ENCODE measurements around the gene VWA5B2. TPM values are rescaled to one million over a fixed set of nuclear protein-coding genes. Genes with fewer than 3 reads are reported as not detected.

VWA5B2 gene
- total RNA-seq, 1 experiment from 2014 or later: 10.6 TPM

DNA sequence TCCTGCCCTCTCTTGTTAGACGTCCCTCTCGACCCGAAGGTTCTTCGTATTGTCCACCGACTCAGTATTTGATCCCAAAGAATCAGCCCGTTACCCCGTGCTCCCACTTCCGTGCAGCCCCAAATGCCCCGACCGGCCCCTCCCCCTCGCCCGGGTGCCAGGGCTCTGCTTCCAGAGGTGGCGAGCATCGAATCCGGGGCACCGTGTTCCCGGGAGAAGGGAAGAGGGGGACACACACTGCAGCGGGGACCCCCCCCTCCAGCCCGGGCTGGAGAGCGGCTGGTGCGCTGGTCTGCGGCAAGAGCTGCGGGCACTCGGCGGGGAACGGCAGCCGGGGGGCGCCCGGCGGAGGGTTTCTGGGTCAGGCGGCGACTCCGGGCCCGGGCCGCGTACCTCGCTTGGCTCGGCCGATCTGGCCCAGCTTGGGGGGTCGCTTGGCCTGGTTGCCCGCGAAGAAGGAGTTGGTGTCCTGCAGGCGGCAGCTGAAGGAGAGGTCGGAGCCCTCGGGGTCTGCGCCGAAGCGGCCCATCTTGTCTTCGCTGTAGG, 31.4 kb downstream of the VWA5B2 start:
- peak overlapping the region; percentile 45 for H3K9ac ChIP-seq (ENCODE audit: low read length)
- H3K79me2 ChIP-seq (ENCODE audit: insufficient read depth, low read length): no peaks in the 10 kb centered on the region
- BruUV-seq (replicated peaks): no TSS peak
- no peaks in the 10 kb centered on the region for H4K20me1 ChIP-seq (ENCODE audit: insufficient read depth)
- H3K9me3 ChIP-seq (ENCODE audit: control insufficient read depth in 1 of 2, insufficient read depth in 1 of 2, low read depth in 1 of 2, low read length in 2 of 2): no peaks in the 10 kb centered on the region
- POLR2A ChIA-PET: interaction anchor here (0.6 kb wide), 1 partner anchor 86 kb away, joined by 3 read pairs; no protein-coding TSS in a partner anchor
- RAD21 ChIA-PET (ENCODE audit: low non-redundant PET in 1 of 2, low total read pairs in 2 of 2, uncharacterized antibody in 2 of 2, unreplicated experiment in 2 of 2): no interaction called here
- CTCF ChIA-PET: interaction anchor here (0.7 to 1.4 kb wide), 3 partner anchors 29 to 376 kb away, joined by 3 to 7 read pairs (median 3); partner anchors contain the start of gene PARL
- TF ChIP-seq CEBPB (IDR thresholded peaks at IDR 0.05; ENCODE audit: low read depth) (no peak), ZFX (IDR thresholded peaks at IDR 0.05) (peak; percentile 11; the same call in 1 of the 2 replicates)
- DNase-seq (ENCODE audit: low read depth, low spot score) (no peak), ATAC-seq (no peak; the same call in 1 of the 2 replicates)
- H2AFZ ChIP-seq (ENCODE audit: low read depth, low read length, poor library complexity, severe bottlenecking): no peak overlapping the region
- peak overlapping the region; percentile 32 to 63 for H3K4me3 ChIP-seq (replicated peaks in 1 of 2; ENCODE audit: low read depth in 1 of 2, low read length in 2 of 2)
- H3K9me2 ChIP-seq (ENCODE audit: insufficient read depth): no peaks in the 10 kb centered on the region
- H3K36me3 ChIP-seq (ENCODE audit: control insufficient read depth in 1 of 2, insufficient read depth in 2 of 2, low read length in 2 of 2): no peaks in the 10 kb centered on the region; a peak in 1 of 4 replicates
- peak overlapping the region; percentile 73 for H3K4me2 ChIP-seq (ENCODE audit: low read length)
- intact Hi-C loops (cut with micrococcal nuclease): no loop called here
- no peaks in the 10 kb centered on the region for H3K27me3 ChIP-seq (ENCODE audit: insufficient read depth, low read length)
- no peak overlapping the region; the same call in 1 of the 2 replicates for H3K27ac ChIP-seq (ENCODE audit: low read depth, low read length)
- peaks cover 3 to 24% of the 10 kb centered on the region in 2 experiments; a peak in 3 of 4 replicates for H3K4me1 ChIP-seq (ENCODE audit: control insufficient read depth in 1 of 2, insufficient read depth in 2 of 2, low read length in 2 of 2)

DNA sequence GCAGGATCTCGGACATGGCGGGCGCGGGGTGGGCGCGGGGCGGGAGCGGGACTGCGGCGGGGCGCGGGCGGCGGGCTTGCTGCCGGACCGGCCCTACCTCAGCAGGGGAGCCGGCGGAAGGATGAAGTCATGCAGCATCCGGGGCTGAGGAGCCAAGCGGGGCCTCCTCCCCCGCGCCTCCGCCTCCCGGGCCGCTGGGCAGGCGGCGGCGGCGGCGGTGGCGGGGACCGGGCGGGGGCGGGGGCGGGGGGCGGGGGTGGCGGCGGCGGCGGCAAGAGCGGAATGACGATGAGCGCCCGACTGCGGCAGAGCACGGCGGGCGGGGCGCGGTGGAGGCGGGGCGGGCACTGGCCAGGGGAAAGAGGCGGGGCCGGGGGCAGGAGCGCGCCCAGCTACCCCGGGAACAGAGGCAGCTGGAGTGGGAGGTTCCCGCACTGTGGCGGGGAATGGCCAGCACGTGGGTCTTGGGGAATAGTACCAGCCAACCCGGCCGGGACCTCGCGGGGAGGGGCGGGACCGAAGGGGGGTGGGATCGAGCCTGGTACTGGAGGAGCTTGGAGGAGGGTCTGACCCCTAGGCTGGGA, 32.0 kb downstream of the VWA5B2 start, which contains the start of gene CAMK2N2:
CAMK2N2 (minus strand) TSS at position 284 of the 584 bp plus-strand sequence; CDS start at position 16, 268 bp downstream.
- intact Hi-C loops (cut with micrococcal nuclease): no loop called here
- H2AFZ ChIP-seq (ENCODE audit: low read depth, low read length, poor library complexity, severe bottlenecking): peak within 1 kb of the TSS; percentile 54
- no peak for TF ChIP-seq CEBPB (IDR thresholded peaks at IDR 0.05; ENCODE audit: low read depth)
- no peak; the same call in 1 of the 2 replicates for TF ChIP-seq SP1 (IDR thresholded peaks at IDR 0.05; ENCODE audit: low read depth)
- no peak for TF ChIP-seq ZFX (IDR thresholded peaks at IDR 0.05)
- TF ChIP-seq TCF7L2 (IDR thresholded peaks at IDR 0.05; ENCODE audit: borderline replicate concordance, extremely low read depth, insufficient read depth, insufficient read length): no peak
- no peak for TF ChIP-seq POLR2AphosphoS5 (IDR thresholded peaks at IDR 0.05; ENCODE audit: low read depth, low read length)
- no peak for TF ChIP-seq POLR2A (IDR thresholded peaks at IDR 0.05; ENCODE audit: borderline replicate concordance, extremely low read depth, insufficient read depth, insufficient read length)
- no peak for TF ChIP-seq EZH2phosphoT487 (IDR thresholded peaks at IDR 0.05; ENCODE audit: borderline replicate concordance)
- TF ChIP-seq ZNF274 (IDR thresholded peaks at IDR 0.05; ENCODE audit: low read depth, low read length): no peak
- TF ChIP-seq YY1 (IDR thresholded peaks at IDR 0.05; ENCODE audit: extremely low read depth, insufficient replicate concordance, low read depth, low read length): no peak
- 0 out of 2 replicates have a peak, but pooled peaks have one; percentile 17 for TF ChIP-seq EGR1 (IDR thresholded peaks at IDR 0.05; ENCODE audit: low read depth)
- TF ChIP-seq, protein P1, sequence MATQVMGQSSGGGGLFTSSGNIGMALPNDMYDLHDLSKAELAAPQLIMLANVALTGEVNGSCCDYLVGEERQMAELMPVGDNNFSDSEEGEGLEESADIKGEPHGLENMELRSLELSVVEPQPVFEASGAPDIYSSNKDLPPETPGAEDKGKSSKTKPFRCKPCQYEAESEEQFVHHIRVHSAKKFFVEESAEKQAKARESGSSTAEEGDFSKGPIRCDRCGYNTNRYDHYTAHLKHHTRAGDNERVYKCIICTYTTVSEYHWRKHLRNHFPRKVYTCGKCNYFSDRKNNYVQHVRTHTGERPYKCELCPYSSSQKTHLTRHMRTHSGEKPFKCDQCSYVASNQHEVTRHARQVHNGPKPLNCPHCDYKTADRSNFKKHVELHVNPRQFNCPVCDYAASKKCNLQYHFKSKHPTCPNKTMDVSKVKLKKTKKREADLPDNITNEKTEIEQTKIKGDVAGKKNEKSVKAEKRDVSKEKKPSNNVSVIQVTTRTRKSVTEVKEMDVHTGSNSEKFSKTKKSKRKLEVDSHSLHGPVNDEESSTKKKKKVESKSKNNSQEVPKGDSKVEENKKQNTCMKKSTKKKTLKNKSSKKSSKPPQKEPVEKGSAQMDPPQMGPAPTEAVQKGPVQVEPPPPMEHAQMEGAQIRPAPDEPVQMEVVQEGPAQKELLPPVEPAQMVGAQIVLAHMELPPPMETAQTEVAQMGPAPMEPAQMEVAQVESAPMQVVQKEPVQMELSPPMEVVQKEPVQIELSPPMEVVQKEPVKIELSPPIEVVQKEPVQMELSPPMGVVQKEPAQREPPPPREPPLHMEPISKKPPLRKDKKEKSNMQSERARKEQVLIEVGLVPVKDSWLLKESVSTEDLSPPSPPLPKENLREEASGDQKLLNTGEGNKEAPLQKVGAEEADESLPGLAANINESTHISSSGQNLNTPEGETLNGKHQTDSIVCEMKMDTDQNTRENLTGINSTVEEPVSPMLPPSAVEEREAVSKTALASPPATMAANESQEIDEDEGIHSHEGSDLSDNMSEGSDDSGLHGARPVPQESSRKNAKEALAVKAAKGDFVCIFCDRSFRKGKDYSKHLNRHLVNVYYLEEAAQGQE (IDR thresholded peaks at IDR 0.05; ENCODE audit: low read depth): no peak
- TF ChIP-seq EZH2 (IDR thresholded peaks at IDR 0.05): no peak
- no peak for TF ChIP-seq RAD21 (IDR thresholded peaks at IDR 0.05; ENCODE audit: low read depth)
- TF ChIP-seq, protein P2, sequence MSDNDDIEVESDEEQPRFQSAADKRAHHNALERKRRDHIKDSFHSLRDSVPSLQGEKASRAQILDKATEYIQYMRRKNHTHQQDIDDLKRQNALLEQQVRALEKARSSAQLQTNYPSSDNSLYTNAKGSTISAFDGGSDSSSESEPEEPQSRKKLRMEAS (IDR thresholded peaks at IDR 0.05): peak; percentile 74

More for the DNA sequence above, 32.0 kb downstream of the VWA5B2 start, which contains the start of gene CAMK2N2:
- ATAC-seq: peak; percentile 92
- Histone ChIP-seq H3K4me1 (ENCODE audit: control insufficient read depth in 1 of 2, insufficient read depth in 2 of 2, low read length in 2 of 2) (peaks cover 3 to 24% of the 10 kb centered on the region in 2 experiments; a peak in 3 of 4 replicates), H3K27me3 (ENCODE audit: insufficient read depth, low read length) (no peaks in the 10 kb centered on the region), H3K79me2 (ENCODE audit: insufficient read depth, low read length) (no peaks in the 10 kb centered on the region), H3K36me3 (ENCODE audit: control insufficient read depth in 1 of 2, insufficient read depth in 2 of 2, low read length in 2 of 2) (no peaks in the 10 kb centered on the region; a peak in 1 of 4 replicates), H3K4me3 (replicated peaks in 1 of 2; ENCODE audit: low read depth in 1 of 2, low read length in 2 of 2) (peak within 1 kb of the TSS; percentile 50 to 63), H4K20me1 (ENCODE audit: insufficient read depth) (no peaks in the 10 kb centered on the region), H3K9me3 (ENCODE audit: control insufficient read depth in 1 of 2, insufficient read depth in 1 of 2, low read depth in 1 of 2, low read length in 2 of 2) (no peaks in the 10 kb centered on the region), H3K9ac (ENCODE audit: low read length) (peak within 1 kb of the TSS; percentile 62), H3K4me2 (ENCODE audit: low read length) (peak within 1 kb of the TSS; percentile 92), H3K9me2 (ENCODE audit: insufficient read depth) (no peaks in the 10 kb centered on the region), H3K27ac (ENCODE audit: low read depth, low read length) (peak within 1 kb of the TSS; percentile 46; the same call in 1 of the 2 replicates)
- RAD21 ChIA-PET (ENCODE audit: low non-redundant PET in 1 of 2, low total read pairs in 2 of 2, uncharacterized antibody in 2 of 2, unreplicated experiment in 2 of 2): interaction anchor here in 1 of 2 experiments (0.5 kb wide), 1 partner anchor 116 kb away, joined by 4 read pairs; no protein-coding TSS in a partner anchor
- POLR2A ChIA-PET: interaction anchor here (0.6 kb wide), 1 partner anchor 86 kb away, joined by 3 read pairs; no protein-coding TSS in a partner anchor
- no TSS peak for BruUV-seq (replicated peaks)
- no peak for DNase-seq (ENCODE audit: low read depth, low spot score)
- CTCF ChIA-PET: interaction anchor here (0.7 to 1.4 kb wide), 4 partner anchors 10 to 376 kb away, joined by 3 to 7 read pairs (median 4); partner anchors contain the start of gene PARL
